Pancreas (tissue), 10 donors: Measurements from ENCODE around the gene AFF3. TPM values are rescaled to one million over a fixed set of nuclear protein-coding genes. Genes with fewer than 3 reads are reported as not detected.

ENCODE experiments used
- ATAC-seq, 4 donors: fragments of 200-7000 bp; cut with Tn5 transposase; one replicate each; pipeline versions ENCODE4 v1.8.0 to v1.9.1; 2020; ENCODE audit warnings: mild to moderate bottlenecking in 4 of 4, moderate library complexity in 4 of 4
- DNase-seq, 6 donors: peaks; one replicate each; pipeline ENCODE4 v3.0.0-alpha.2; 2020
- FAIRE-seq: peaks from 2 replicates; lab custom pipeline; 2012; peaks lifted over from hg19 to GRCh38; lab: Jason Lieb, UNC
- H3K27ac ChIP-seq, 4 donors: fragments of 200-600 bp; sonication (generic); 1 replicate in 3 of 4; 2 replicates in 1 of 4; pipeline versions ENCODE4 v1.5.0 to v1.8.0; 2020
- H3K27me3 ChIP-seq, 4 donors: fragments of 200-600 bp; one replicate each; pipeline ENCODE4 v1.8.0; 2021
- H3K36me3 ChIP-seq, 3 donors: fragments of 200-600 bp; sonication (generic) in 1 of 3; one replicate each; pipeline versions ENCODE4 v1.5.0 to v1.8.0; 2020 to 2021
- H3K4me1 ChIP-seq, 3 donors: fragments of 200-600 bp; one replicate each; pipeline ENCODE4 v1.8.0; 2021
- H3K4me3 ChIP-seq, 4 donors: fragments of 200-600 bp; sonication (generic) in 2 of 4; one replicate each; pipeline versions ENCODE4 v1.5.0 to v1.8.0; 2020 to 2021
- H3K9me3 ChIP-seq, 4 donors: fragments of 200-600 bp; one replicate each; pipeline ENCODE4 v1.8.0; 2021
- CTCF ChIP-seq, 4 donors: fragments of 200-600 bp; sonication (generic) in 3 of 4; IDR thresholded peaks; one replicate each; pipeline versions ENCODE4 v1.5.0 to v1.8.0; 2021; ENCODE audit warnings: antibody characterized with exemption in 4 of 4
- WGBS, 2 donors: extraction: QIAGEN DNeasy Blood & Tissue Kit; methylation state at CpG; one replicate each; pipeline ENCODE4 v1.1.7; 2013; 5-methylcytosine and 5-hydroxymethylcytosine counted together
- intact Hi-C, 3 donors: fragments of 100-400 bp; cut with DNase I; formaldehyde crosslinking; loops; one replicate each; pipeline versions ENCODE4 v1.11.1 to v1.14.2; 2022
- polyA plus RNA-seq, 2 donors: library from polyadenylated mRNA; stranded (reverse); fragments of 200-250 nt; gene quantifications; one replicate each; pipeline ENCODE4 v1.2.3, GENCODE V29; 2013
- total RNA-seq, 6 donors: library from RNA; stranded (reverse); fragmentation: NEBNext Ultra II Directional in 4 of 6; extraction: Animal tissue kit (Norgen Biotek cat#: 25700) in 4 of 6; gene quantifications; one replicate each; pipeline versions ENCODE4 v1.2.1 to v1.2.4, GENCODE V29; 2021 to 2023
- donor health status: healthy with polysubstance abuse.
- donor health status: DM: no; HTN: no; CAD: no; lungs with moderate emphysema.
- donor health status: DM: no; HTN: no; CAD: no.
- donor health status: control.
- donor health status: control.
- donor health status: Bipolar disorder and iron deficiency.
- donor health status: DM: yes; HTN: yes; CAD: no.
- donor health status: DM: no; HTN: no; CAD: no.
- donor health status: DM: no; HTN: no; CAD: no.
- donor health status: DM: yes; HTN: yes; CAD: no.

AFF3 gene
- total and polyA plus RNA-seq, 8 donors, result 0.19 to 1.1 (median 0.54) TPM

- no peak for TF ChIP-seq CTCF (IDR thresholded peaks at IDR 0.05)
- Histone ChIP-seq H3K36me3 (no peaks in the 10 kb centered on the region), H3K27me3 (peaks cover 0 to under 1% (median 0%) of the 10 kb centered on the region in 4 donors), H3K4me3 (no peak overlapping the region), H3K27ac (no peak overlapping the region), H3K4me1 (no peaks in the 10 kb centered on the region), H3K9me3 (no peaks in the 10 kb centered on the region)
- FAIRE-seq (no peak), ATAC-seq (no peak), DNase-seq (no peak)
- 85 to 89% methylated on average over 22 of the region's 22 CpGs for WGBS, 2 donors
- intact Hi-C loops, result no loop called here
These were observed 141.3 kb downstream of the AFF3 start for GRCh38 chr2:100000915-100001707.

- WGBS, 2 donors, result 71 to 78% methylated on average over 12 of the region's 12 CpGs
- no peak for DNase-seq
- intact Hi-C loops, result no loop called here
- no peak for FAIRE-seq
- no peaks in the 10 kb centered on the region for H3K4me1 ChIP-seq
- no peak for TF ChIP-seq CTCF (IDR thresholded peaks at IDR 0.05)
- no peak for ATAC-seq
- no peaks in the 10 kb centered on the region for H3K36me3 ChIP-seq
- no peak overlapping the region for H3K27ac ChIP-seq
- no peak overlapping the region for H3K4me3 ChIP-seq
- H3K9me3 ChIP-seq, result no peaks in the 10 kb centered on the region
- peaks cover 0 to under 1% (median 0%) of the 10 kb centered on the region in 4 donors for H3K27me3 ChIP-seq
These were observed 143.6 kb downstream of the AFF3 start for GRCh38 chr2:99998651-99999320.

GRCh38 chr2:99989905-99990304, 152.5 kb downstream of the AFF3 start:
- WGBS, 2 donors, result 78 to 86% methylated on average over 3 of the region's 3 CpGs
- no peak for TF ChIP-seq CTCF (IDR thresholded peaks at IDR 0.05)
- no peak for ATAC-seq

GRCh38 chr2:99988599-99988998, 153.8 kb downstream of the AFF3 start:
- intact Hi-C loops, result no loop called here
- no peak for DNase-seq
- Histone ChIP-seq H3K9me3 (no peaks in the 10 kb centered on the region), H3K27me3 (peaks cover 0 to 2% (median 0%) of the 10 kb centered on the region in 4 donors), H3K36me3 (no peaks in the 10 kb centered on the region), H3K27ac (no peak overlapping the region), H3K4me3 (no peak overlapping the region), H3K4me1 (no peaks in the 10 kb centered on the region)
- no peak for ATAC-seq
- FAIRE-seq, result no peak
- no peak for TF ChIP-seq CTCF (IDR thresholded peaks at IDR 0.05)
- whole genome bisulfite sequencing, 2 donors, result 46 to 53% methylated on average over 3 of the region's 3 CpGs

More at GRCh38 chr2:99989905-99990304, 152.5 kb downstream of the AFF3 start:
- Histone ChIP-seq H3K4me1 (no peaks in the 10 kb centered on the region), H3K36me3 (no peaks in the 10 kb centered on the region), H3K27ac (no peak overlapping the region), H3K9me3 (no peaks in the 10 kb centered on the region), H3K27me3 (peaks cover 0 to 5% (median 0%) of the 10 kb centered on the region in 4 donors), H3K4me3 (no peak overlapping the region)
- intact Hi-C loops, result no loop called here
- DNase-seq, result no peak
- no peak for FAIRE-seq
